AG10803 (cell line): ENCODE results near the gene DYNC1LI2.

Source experiments
- DNase-seq: peaks from one replicate; pipeline ENCODE4 v3.0.0; 2010; ENCODE audit warnings: low read depth
- H3K4me3 ChIP-seq: 2 replicates; pipeline ENCODE4 v1.5.1; 2011; ENCODE audit warnings: mild to moderate bottlenecking, low read length, control low read depth
- CTCF ChIP-seq: conservative IDR thresholded peaks from 2 replicates; pipeline ENCODE4 v1.5.1; 2011; ENCODE audit warnings: mild to moderate bottlenecking, low read length, control low read depth, inconsistent platforms

The DYNC1LI2 gene

GRCh38 chr16:66776457-66776856, 25.0 kb upstream of the DYNC1LI2 start:
- no peak overlapping the region for H3K4me3 ChIP-seq
- no peak for DNase-seq
- TF ChIP-seq CTCF = no peak

- no peak for TF ChIP-seq CTCF
- no peak overlapping the region for H3K4me3 ChIP-seq
- DNase-seq = no peak
Observed at GRCh38 chr16:66774981-66775380, 23.6 kb upstream of the DYNC1LI2 start.

- no peak for TF ChIP-seq CTCF
- no peak for DNase-seq
- no peak overlapping the region for H3K4me3 ChIP-seq
Observed at GRCh38 chr16:66758086-66758485, 6.7 kb upstream of the DYNC1LI2 start.

GRCh38 chr16:66754819-66755218, 3.4 kb upstream of the DYNC1LI2 start:
- no peak for DNase-seq
- TF ChIP-seq CTCF = no peak
- no peak overlapping the region for H3K4me3 ChIP-seq

- DNase-seq = no peak
- H3K4me3 ChIP-seq = no peak overlapping the region
- TF ChIP-seq CTCF = no peak
Observed at GRCh38 chr16:66754211-66754610, 2.8 kb upstream of the DYNC1LI2 start.

- H3K4me3 ChIP-seq = no peak overlapping the region
- no peak for TF ChIP-seq CTCF
- no peak for DNase-seq
Observed at GRCh38 chr16:66752958-66753357, 1.5 kb upstream of the DYNC1LI2 start.

- no peak overlapping the region for H3K4me3 ChIP-seq
- no peak for TF ChIP-seq CTCF
- DNase-seq = no peak
Observed at GRCh38 chr16:66752379-66752778, 970 bp upstream of the DYNC1LI2 start.
